ENCODE results near the gene COX6B2.

DNA sequence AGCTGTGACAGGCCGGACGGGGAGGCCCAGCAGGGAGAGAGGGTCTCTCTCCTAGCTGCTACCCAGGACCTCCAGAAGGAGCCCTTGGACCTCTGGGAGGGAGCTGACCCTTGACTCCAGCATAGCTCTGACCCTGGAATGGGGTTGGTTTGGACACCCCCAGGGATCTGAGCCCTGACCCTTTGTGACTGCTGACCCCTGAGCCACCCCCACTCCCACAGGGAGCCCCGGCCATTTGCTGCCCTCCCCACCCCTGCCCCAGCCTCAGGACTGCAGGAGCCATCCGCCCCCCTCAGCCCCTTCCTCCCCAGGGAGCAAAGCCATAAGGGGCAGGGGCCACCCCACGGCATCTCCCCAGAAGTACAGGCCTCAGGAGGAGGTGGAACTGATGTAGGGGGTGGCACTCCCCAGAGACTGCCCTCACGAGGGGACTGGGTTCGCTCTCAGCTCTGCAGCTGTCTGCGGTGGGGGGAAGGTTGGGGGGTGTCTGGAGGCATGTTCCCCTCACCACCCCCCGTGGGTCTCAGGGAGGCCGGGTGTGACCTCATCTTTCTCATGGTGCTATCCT is 7.0 kb downstream of the COX6B2 start:
- TF ChIP-seq POLR2AphosphoS5 (IDR thresholded peaks at IDR 0.05) (no peak), POLR2A (IDR thresholded peaks at IDR 0.05) (no peak), CTCF (IDR thresholded peaks at IDR 0.05) (no peak)

All from prostate gland (tissue), 2 donors.